Breast epithelium (tissue), 3 donors: ENCODE measurements around the gene PGPEP1.

Source experiments
- POLR2A ChIP-seq: fragments of 450-650 bp; IDR thresholded peaks from one replicate; pipeline ENCODE4 v1.6.1; 2016; ENCODE audit warnings: antibody characterized with exemption, mild to moderate bottlenecking, moderate library complexity
- TF ChIP-seq, protein P1 (sequence below), 3 donors: fragments of 450-650 bp; IDR thresholded peaks; one replicate each; pipeline ENCODE4 v1.5.1; 2016 to 2017; ENCODE audit warnings: antibody characterized with exemption in 3 of 3, mild to moderate bottlenecking in 3 of 3, moderate library complexity in 3 of 3

DNA sequence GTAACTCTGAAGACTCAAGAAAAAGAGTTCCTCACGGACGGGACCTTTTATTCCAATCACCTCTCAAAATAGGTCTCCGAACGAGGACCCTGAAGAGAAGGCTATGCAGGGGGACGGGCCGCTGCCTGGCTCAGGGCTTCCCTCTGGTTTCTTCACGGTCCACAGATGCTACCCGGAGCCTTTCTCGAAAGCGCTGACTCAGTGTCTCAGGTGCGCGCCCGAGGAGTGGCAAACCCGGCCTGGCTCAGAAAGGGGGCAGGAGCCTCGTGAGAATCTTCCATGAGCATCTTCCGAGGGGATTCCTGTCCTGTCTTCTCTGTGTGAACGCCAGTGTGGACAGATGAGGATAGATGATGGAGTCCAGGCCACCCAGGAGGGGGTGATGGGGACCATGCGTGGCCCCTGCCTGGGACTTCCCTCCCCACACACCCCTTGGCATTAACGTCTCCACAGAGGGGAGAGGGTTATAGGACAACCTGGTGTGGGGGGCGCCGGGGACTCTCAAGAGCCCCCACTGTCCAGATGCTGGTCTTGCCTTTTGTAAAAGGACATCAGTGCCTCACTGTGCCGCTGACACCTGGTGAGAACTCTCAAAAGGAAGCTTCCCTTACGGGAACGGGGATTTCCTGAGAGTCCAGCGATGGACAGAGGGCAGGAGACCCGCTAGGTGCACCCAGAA lies 34.0 kb upstream of the PGPEP1 start:
- no peak for TF ChIP-seq POLR2A
- TF ChIP-seq, protein P1, sequence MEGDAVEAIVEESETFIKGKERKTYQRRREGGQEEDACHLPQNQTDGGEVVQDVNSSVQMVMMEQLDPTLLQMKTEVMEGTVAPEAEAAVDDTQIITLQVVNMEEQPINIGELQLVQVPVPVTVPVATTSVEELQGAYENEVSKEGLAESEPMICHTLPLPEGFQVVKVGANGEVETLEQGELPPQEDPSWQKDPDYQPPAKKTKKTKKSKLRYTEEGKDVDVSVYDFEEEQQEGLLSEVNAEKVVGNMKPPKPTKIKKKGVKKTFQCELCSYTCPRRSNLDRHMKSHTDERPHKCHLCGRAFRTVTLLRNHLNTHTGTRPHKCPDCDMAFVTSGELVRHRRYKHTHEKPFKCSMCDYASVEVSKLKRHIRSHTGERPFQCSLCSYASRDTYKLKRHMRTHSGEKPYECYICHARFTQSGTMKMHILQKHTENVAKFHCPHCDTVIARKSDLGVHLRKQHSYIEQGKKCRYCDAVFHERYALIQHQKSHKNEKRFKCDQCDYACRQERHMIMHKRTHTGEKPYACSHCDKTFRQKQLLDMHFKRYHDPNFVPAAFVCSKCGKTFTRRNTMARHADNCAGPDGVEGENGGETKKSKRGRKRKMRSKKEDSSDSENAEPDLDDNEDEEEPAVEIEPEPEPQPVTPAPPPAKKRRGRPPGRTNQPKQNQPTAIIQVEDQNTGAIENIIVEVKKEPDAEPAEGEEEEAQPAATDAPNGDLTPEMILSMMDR (IDR thresholded peaks at IDR 0.05): no peak
